Measurements from ENCODE around the gene ZNF44. TPM values are rescaled to one million over a fixed set of nuclear protein-coding genes. Genes with fewer than 3 reads are reported as not detected.

The ZNF44 gene
- total and polyA plus RNA-seq, 9 of the 15 experiments (the other 6 are each of a cell fraction or from before 2014, with no cell fraction given) = 2.6 to 8.3 (median 4.4) TPM

DNA sequence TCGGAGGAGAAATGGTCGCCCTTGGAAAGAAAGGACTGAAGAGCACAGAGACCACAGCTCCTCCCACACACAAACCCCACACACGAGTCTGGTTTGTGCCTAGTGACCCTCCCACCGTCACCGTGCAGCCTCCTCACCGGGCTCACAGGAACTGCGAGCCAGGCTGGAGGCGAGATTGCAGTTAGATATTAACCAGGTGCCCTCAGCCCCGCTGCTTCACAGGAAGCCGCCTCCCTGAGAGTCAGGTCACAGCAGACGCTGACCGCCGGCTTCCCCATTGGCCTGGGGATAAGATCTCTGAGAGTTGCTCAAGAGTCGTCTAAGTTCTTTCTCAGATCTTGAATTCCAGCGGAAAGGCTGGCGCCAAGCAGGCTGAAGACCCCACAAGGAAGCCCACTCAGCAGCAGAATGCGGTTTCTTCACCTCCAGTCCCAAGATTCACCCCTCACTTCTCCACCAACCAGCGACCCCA lies 870 bp downstream of the ZNF44 start (continued):
- TF ChIP-seq ZNF282 (CRISPR knock-in tag; IDR thresholded peaks at IDR 0.05) = no peak
- no peak for TF ChIP-seq ETV5 (CRISPR knock-in tag; IDR thresholded peaks at IDR 0.05; ENCODE audit: low read depth)
- peak; percentile 42; the same call in 1 of the 2 replicates for TF ChIP-seq ZNF263 (CRISPR knock-in tag; IDR thresholded peaks at IDR 0.05; ENCODE audit: borderline replicate concordance)
- TF ChIP-seq ZKSCAN8 (CRISPR knock-in tag; IDR thresholded peaks at IDR 0.05) = no peak
- no peak for TF ChIP-seq EHMT2 (IDR thresholded peaks at IDR 0.05)
- no peak for TF ChIP-seq POLR2A (conservative IDR thresholded peaks at IDR 0.05)
- TF ChIP-seq MEF2A (IDR thresholded peaks at IDR 0.05; ENCODE audit: control insufficient read depth, low read depth, low read length) = no peak
- no peak for TF ChIP-seq ZNF165 (CRISPR knock-in tag; IDR thresholded peaks at IDR 0.05; ENCODE audit: borderline replicate concordance)
- TF ChIP-seq SAFB2 (IDR thresholded peaks at IDR 0.05; ENCODE audit: borderline replicate concordance, low read depth, low read length, severe bottlenecking) = no peak
- TF ChIP-seq GABPA (tag; conservative IDR thresholded peaks at IDR 0.05; ENCODE audit: low read depth) = 0 out of 2 replicates have a peak, but pooled peaks have one; percentile 46
- 0 out of 4 replicates have a peak, but pooled peaks of 1 of the 2 experiments have one; percentile 8 for TF ChIP-seq SIN3A (IDR thresholded peaks at IDR 0.05; ENCODE audit: borderline replicate concordance in 2 of 2, control insufficient read depth in 1 of 2, low read depth in 2 of 2, low read length in 2 of 2)
- 0 out of 4 replicates have a peak, but pooled peaks of 1 of the 2 experiments have one; percentile 21 for TF ChIP-seq TEAD1 (CRISPR knock-in tag; IDR thresholded peaks at IDR 0.05)
- no peak for TF ChIP-seq RUNX1 (IDR thresholded peaks at IDR 0.05; ENCODE audit: low read depth)
- TF ChIP-seq EGR1 (conservative IDR thresholded peaks at IDR 0.05) = peak; percentile 55; the same call in 1 of the 2 replicates
- TF ChIP-seq, protein P1, sequence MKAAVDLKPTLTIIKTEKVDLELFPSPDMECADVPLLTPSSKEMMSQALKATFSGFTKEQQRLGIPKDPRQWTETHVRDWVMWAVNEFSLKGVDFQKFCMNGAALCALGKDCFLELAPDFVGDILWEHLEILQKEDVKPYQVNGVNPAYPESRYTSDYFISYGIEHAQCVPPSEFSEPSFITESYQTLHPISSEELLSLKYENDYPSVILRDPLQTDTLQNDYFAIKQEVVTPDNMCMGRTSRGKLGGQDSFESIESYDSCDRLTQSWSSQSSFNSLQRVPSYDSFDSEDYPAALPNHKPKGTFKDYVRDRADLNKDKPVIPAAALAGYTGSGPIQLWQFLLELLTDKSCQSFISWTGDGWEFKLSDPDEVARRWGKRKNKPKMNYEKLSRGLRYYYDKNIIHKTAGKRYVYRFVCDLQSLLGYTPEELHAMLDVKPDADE (conservative IDR thresholded peaks at IDR 0.05; ENCODE audit: control insufficient read depth, low read depth, low read length) = no peak
- TF ChIP-seq HCFC1 (IDR thresholded peaks at IDR 0.05; ENCODE audit: low read depth, low read length) = no peak
- peak; percentile 37 for TF ChIP-seq TAF1 (IDR thresholded peaks at IDR 0.05; ENCODE audit: control insufficient read depth, extremely low read depth, insufficient read depth, low read length, severe bottlenecking)
- peak in 1 of 3 experiments; percentile 39 for TF ChIP-seq YY1 (IDR thresholded peaks at IDR 0.05; ENCODE audit: borderline replicate concordance in 1 of 3, control insufficient read depth in 1 of 3, extremely low read depth in 1 of 3, insufficient read depth in 3 of 3, insufficient read length in 1 of 3, insufficient replicate concordance in 2 of 3, low read depth in 1 of 3, low read length in 2 of 3)
- TF ChIP-seq, protein P2, sequence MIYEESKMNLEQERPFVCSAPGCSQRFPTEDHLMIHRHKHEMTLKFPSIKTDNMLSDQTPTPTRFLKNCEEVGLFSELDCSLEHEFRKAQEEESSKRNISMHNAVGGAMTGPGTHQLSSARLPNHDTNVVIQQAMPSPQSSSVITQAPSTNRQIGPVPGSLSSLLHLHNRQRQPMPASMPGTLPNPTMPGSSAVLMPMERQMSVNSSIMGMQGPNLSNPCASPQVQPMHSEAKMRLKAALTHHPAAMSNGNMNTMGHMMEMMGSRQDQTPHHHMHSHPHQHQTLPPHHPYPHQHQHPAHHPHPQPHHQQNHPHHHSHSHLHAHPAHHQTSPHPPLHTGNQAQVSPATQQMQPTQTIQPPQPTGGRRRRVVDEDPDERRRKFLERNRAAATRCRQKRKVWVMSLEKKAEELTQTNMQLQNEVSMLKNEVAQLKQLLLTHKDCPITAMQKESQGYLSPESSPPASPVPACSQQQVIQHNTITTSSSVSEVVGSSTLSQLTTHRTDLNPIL (CRISPR knock-in tag; IDR thresholded peaks at IDR 0.05) = no peak
- TF ChIP-seq NR2C1 (IDR thresholded peaks at IDR 0.05) = no peak
- 0 out of 2 replicates have a peak, but pooled peaks have one; percentile 10 for TF ChIP-seq NR2C1 (tag; IDR thresholded peaks at IDR 0.05)

Data from K562 (cell line).